Suprapubic skin (tissue), 4 donors: ENCODE results near the gene EFHD2.

Source experiments
- CTCF ChIP-seq, 2 donors: fragments of 200-600 bp in 1 of 2; fragments of 450-650 bp in 1 of 2; sonication (generic) in 1 of 2; IDR thresholded peaks; one replicate each; pipeline ENCODE4 v1.5.1; 2016 to 2019; ENCODE audit warnings: antibody characterized with exemption in 2 of 2, mild to moderate bottlenecking in 1 of 2, moderate library complexity in 1 of 2
- EP300 ChIP-seq: sonication (generic); formaldehyde crosslinking; IDR thresholded peaks from one replicate; pipeline ENCODE4 v1.6.1; 2017; ENCODE audit warnings: antibody characterized with exemption
- POLR2AphosphoS5 ChIP-seq, 3 donors: sonication (generic); formaldehyde crosslinking; IDR thresholded peaks; one replicate each; pipeline ENCODE4 v1.6.1; 2017; ENCODE audit warnings: antibody characterized with exemption in 3 of 3

- no peak for TF ChIP-seq CTCF (IDR thresholded peaks at IDR 0.05)
- no peak for TF ChIP-seq EP300
- TF ChIP-seq POLR2AphosphoS5 (IDR thresholded peaks at IDR 0.05) = no peak
These were observed 67.2 kb downstream of the EFHD2 start for GRCh38 chr1:15476927-15477326.
